ENCODE measurements around the gene PDE4D.

DNA sequence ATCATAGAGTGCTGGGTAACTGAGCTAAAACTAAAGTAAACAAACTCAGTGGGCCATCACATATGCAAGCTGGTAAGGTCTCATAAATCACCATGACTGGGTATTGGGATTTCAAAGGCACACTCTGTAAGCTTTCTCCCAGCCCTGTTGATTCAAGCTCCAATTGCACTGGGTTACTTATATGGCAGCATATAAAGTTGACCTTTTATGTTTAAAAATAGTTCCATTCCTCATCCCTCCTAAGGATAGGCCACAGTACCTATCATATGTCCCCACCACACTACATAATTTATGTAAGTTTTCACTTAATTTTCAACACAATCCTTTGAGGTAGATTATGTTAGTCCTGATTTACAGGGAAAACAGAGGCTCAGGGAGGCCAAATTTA lies 872.2 kb downstream of the PDE4D start:
- TF ChIP-seq, protein P1, sequence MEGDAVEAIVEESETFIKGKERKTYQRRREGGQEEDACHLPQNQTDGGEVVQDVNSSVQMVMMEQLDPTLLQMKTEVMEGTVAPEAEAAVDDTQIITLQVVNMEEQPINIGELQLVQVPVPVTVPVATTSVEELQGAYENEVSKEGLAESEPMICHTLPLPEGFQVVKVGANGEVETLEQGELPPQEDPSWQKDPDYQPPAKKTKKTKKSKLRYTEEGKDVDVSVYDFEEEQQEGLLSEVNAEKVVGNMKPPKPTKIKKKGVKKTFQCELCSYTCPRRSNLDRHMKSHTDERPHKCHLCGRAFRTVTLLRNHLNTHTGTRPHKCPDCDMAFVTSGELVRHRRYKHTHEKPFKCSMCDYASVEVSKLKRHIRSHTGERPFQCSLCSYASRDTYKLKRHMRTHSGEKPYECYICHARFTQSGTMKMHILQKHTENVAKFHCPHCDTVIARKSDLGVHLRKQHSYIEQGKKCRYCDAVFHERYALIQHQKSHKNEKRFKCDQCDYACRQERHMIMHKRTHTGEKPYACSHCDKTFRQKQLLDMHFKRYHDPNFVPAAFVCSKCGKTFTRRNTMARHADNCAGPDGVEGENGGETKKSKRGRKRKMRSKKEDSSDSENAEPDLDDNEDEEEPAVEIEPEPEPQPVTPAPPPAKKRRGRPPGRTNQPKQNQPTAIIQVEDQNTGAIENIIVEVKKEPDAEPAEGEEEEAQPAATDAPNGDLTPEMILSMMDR (IDR thresholded peaks at IDR 0.05) = no peak
- TF ChIP-seq POLR2A (IDR thresholded peaks at IDR 0.05) (no peak), EP300 (IDR thresholded peaks at IDR 0.05) (no peak), POLR2AphosphoS5 (IDR thresholded peaks at IDR 0.05) (no peak)
